ENCODE data around the gene PIP4K2A.

PIP4K2A gene

GRCh38 chr10:22610610-22611009, 103.8 kb downstream of the PIP4K2A start:
- 51 to 94% methylated on average over 2 to 4 of the region's 5 CpGs for WGBS, 2 experiments (ENCODE audit: insufficient coverage in 2 of 2)
- H3K27ac ChIP-seq (ENCODE audit: low read depth, low read length, severe bottlenecking) = no peak overlapping the region
- H3K4me3 ChIP-seq (ENCODE audit: extremely low read depth, insufficient read depth, low read length, poor library complexity, severe bottlenecking) = no peak overlapping the region
- peaks cover 38% of the 10 kb centered on the region for H3K4me1 ChIP-seq (ENCODE audit: control insufficient read depth, insufficient read depth, low read length, poor library complexity, severe bottlenecking)
- no peaks in the 10 kb centered on the region for H3K9me3 ChIP-seq (ENCODE audit: control insufficient read depth, low read length)
- peaks cover 26% of the 10 kb centered on the region for H3K36me3 ChIP-seq (ENCODE audit: control insufficient read depth, insufficient read depth, low read length)

GRCh38 chr10:22609719-22610465, 104.5 kb downstream of the PIP4K2A start:
- Histone ChIP-seq H3K4me3 (ENCODE audit: extremely low read depth, insufficient read depth, low read length, poor library complexity, severe bottlenecking) (no peak overlapping the region), H3K9me3 (ENCODE audit: control insufficient read depth, low read length) (no peaks in the 10 kb centered on the region), H3K36me3 (ENCODE audit: control insufficient read depth, insufficient read depth, low read length) (peaks cover 26% of the 10 kb centered on the region), H3K27ac (ENCODE audit: low read depth, low read length, severe bottlenecking) (no peak overlapping the region), H3K4me1 (ENCODE audit: control insufficient read depth, insufficient read depth, low read length, poor library complexity, severe bottlenecking) (peaks cover 37% of the 10 kb centered on the region)
- WGBS, 2 experiments (ENCODE audit: insufficient coverage in 2 of 2) = 88 to 100% methylated on average over 1 of the region's 6 CpGs

- H3K4me3 ChIP-seq (ENCODE audit: extremely low read depth, insufficient read depth, low read length, poor library complexity, severe bottlenecking) = no peak overlapping the region
- H3K9me3 ChIP-seq (ENCODE audit: control insufficient read depth, low read length) = no peaks in the 10 kb centered on the region
- peaks cover 26% of the 10 kb centered on the region for H3K36me3 ChIP-seq (ENCODE audit: control insufficient read depth, insufficient read depth, low read length)
- H3K27ac ChIP-seq (ENCODE audit: low read depth, low read length, severe bottlenecking) = no peak overlapping the region
- WGBS, 2 experiments (ENCODE audit: insufficient coverage in 2 of 2) = 86% methylated on average over 1 of the region's 2 CpGs; no CpG with 5 or more reads in 1 of the 2 experiments
- peaks cover 39% of the 10 kb centered on the region for H3K4me1 ChIP-seq (ENCODE audit: control insufficient read depth, insufficient read depth, low read length, poor library complexity, severe bottlenecking)
These were observed 105.1 kb downstream of the PIP4K2A start for GRCh38 chr10:22609251-22609650.

DNA sequence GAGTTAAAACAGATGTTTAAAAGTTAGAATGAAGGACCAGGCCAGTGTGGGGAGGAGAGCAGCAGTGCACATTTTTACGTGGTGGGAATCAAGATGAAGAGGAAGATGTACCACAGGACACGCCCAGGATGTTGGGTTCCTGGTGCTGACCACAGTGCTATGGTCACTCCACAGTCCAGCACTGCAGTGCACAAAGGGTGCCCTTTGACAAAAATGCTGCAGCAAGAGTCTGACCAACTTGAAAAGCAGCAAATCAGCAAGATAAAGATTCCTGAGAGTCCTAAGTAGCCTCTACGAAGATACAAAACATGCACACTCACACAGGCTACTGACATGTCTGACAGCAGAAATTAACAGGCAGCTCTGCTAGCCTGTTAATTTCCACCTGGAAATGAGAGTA, 107.1 kb downstream of the PIP4K2A start:
- Histone ChIP-seq H3K4me1 (ENCODE audit: control insufficient read depth, insufficient read depth, low read length, poor library complexity, severe bottlenecking) (peaks cover 30% of the 10 kb centered on the region), H3K9me3 (ENCODE audit: control insufficient read depth, low read length) (no peaks in the 10 kb centered on the region), H3K4me3 (ENCODE audit: extremely low read depth, insufficient read depth, low read length, poor library complexity, severe bottlenecking) (no peak overlapping the region), H3K36me3 (ENCODE audit: control insufficient read depth, insufficient read depth, low read length) (peaks cover 35% of the 10 kb centered on the region), H3K27ac (ENCODE audit: low read depth, low read length, severe bottlenecking) (no peak overlapping the region)
- 63 to 94% methylated on average over 2 to 3 of the region's 3 CpGs for WGBS, 2 experiments (ENCODE audit: insufficient coverage in 2 of 2)

- Histone ChIP-seq H3K27ac (ENCODE audit: low read depth, low read length, severe bottlenecking) (no peak overlapping the region), H3K4me3 (ENCODE audit: extremely low read depth, insufficient read depth, low read length, poor library complexity, severe bottlenecking) (no peak overlapping the region), H3K36me3 (ENCODE audit: control insufficient read depth, insufficient read depth, low read length) (peaks cover 43% of the 10 kb centered on the region), H3K9me3 (ENCODE audit: control insufficient read depth, low read length) (no peaks in the 10 kb centered on the region), H3K4me1 (ENCODE audit: control insufficient read depth, insufficient read depth, low read length, poor library complexity, severe bottlenecking) (peaks cover 30% of the 10 kb centered on the region)
- 94 to 96% methylated on average over 3 to 5 of the region's 6 CpGs for WGBS, 2 experiments (ENCODE audit: insufficient coverage in 2 of 2)
These were observed 108.2 kb downstream of the PIP4K2A start for GRCh38 chr10:22606164-22606614.

GRCh38 chr10:22605168-22605567, 109.2 kb downstream of the PIP4K2A start:
- no peaks in the 10 kb centered on the region for H3K9me3 ChIP-seq (ENCODE audit: control insufficient read depth, low read length)
- 60 to 73% methylated on average over 1 to 2 of the region's 4 CpGs for WGBS, 2 experiments (ENCODE audit: insufficient coverage in 2 of 2)
- H3K36me3 ChIP-seq (ENCODE audit: control insufficient read depth, insufficient read depth, low read length) = peaks cover 42% of the 10 kb centered on the region
- no peak overlapping the region for H3K4me3 ChIP-seq (ENCODE audit: extremely low read depth, insufficient read depth, low read length, poor library complexity, severe bottlenecking)
- peak overlapping the region; percentile 61 for H3K27ac ChIP-seq (ENCODE audit: low read depth, low read length, severe bottlenecking)
- H3K4me1 ChIP-seq (ENCODE audit: control insufficient read depth, insufficient read depth, low read length, poor library complexity, severe bottlenecking) = peaks cover 30% of the 10 kb centered on the region

- H3K4me1 ChIP-seq (ENCODE audit: control insufficient read depth, insufficient read depth, low read length, poor library complexity, severe bottlenecking) = peaks cover 30% of the 10 kb centered on the region
- no peaks in the 10 kb centered on the region for H3K9me3 ChIP-seq (ENCODE audit: control insufficient read depth, low read length)
- 87 to 95% methylated on average over 9 to 12 of the region's 15 CpGs for WGBS, 2 experiments (ENCODE audit: insufficient coverage in 2 of 2)
- H3K36me3 ChIP-seq (ENCODE audit: control insufficient read depth, insufficient read depth, low read length) = peaks cover 36% of the 10 kb centered on the region
- H3K4me3 ChIP-seq (ENCODE audit: extremely low read depth, insufficient read depth, low read length, poor library complexity, severe bottlenecking) = no peak overlapping the region
- H3K27ac ChIP-seq (ENCODE audit: low read depth, low read length, severe bottlenecking) = peak overlapping the region; percentile 61
These were observed 109.8 kb downstream of the PIP4K2A start for GRCh38 chr10:22604344-22605126.

DNA sequence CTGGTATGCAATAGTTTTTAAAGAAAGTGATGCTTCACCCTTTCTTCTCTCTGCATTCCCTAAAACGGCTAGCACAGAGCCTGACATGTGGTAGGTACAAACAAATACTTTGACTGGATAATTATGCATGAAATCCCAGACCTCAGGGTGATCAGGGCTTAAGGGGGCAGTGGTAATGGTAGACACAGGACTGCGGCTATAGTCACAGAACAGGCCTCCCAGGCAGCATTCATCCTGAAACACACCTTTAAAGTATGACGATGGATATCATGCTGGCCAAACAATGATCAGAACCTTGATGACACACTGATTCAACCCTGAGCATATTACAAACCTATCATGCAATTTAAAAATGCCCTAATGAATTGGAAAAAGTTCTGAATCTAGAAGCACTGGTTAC, 110.8 kb downstream of the PIP4K2A start:
- H3K9me3 ChIP-seq (ENCODE audit: control insufficient read depth, low read length) = no peaks in the 10 kb centered on the region
- H3K36me3 ChIP-seq (ENCODE audit: control insufficient read depth, insufficient read depth, low read length) = peaks cover 26% of the 10 kb centered on the region
- 90 to 93% methylated on average over 2 to 3 of the region's 3 CpGs for WGBS, 2 experiments (ENCODE audit: insufficient coverage in 2 of 2)
- H3K4me3 ChIP-seq (ENCODE audit: extremely low read depth, insufficient read depth, low read length, poor library complexity, severe bottlenecking) = no peak overlapping the region
- H3K27ac ChIP-seq (ENCODE audit: low read depth, low read length, severe bottlenecking) = no peak overlapping the region
- peaks cover 32% of the 10 kb centered on the region for H3K4me1 ChIP-seq (ENCODE audit: control insufficient read depth, insufficient read depth, low read length, poor library complexity, severe bottlenecking)

DNA sequence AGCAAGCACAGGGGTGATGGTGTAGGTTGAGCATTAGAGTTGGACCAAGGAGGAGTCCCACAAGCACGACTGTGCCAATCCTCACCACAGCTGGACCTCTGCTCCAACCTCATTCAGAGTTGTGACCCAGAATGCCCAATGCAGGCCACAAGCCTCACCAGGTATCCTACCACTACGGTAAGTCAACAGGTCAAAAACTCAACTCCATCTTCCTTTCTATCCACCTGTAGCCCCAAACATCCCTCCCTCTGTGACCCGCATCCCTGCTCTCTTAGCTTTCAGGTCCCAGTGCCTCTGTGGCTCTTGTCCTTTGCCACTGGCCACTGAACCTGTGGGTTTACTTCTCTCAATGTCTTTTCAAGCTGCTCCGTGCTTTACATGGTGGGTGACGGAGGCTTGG, 112.8 kb downstream of the PIP4K2A start:
- peaks cover 42% of the 10 kb centered on the region for H3K4me1 ChIP-seq (ENCODE audit: control insufficient read depth, insufficient read depth, low read length, poor library complexity, severe bottlenecking)
- H3K4me3 ChIP-seq (ENCODE audit: extremely low read depth, insufficient read depth, low read length, poor library complexity, severe bottlenecking) = no peak overlapping the region
- H3K36me3 ChIP-seq (ENCODE audit: control insufficient read depth, insufficient read depth, low read length) = peaks cover 23% of the 10 kb centered on the region
- H3K9me3 ChIP-seq (ENCODE audit: control insufficient read depth, low read length) = no peaks in the 10 kb centered on the region
- H3K27ac ChIP-seq (ENCODE audit: low read depth, low read length, severe bottlenecking) = no peak overlapping the region
- 97 to 100% methylated on average over 4 of the region's 5 CpGs for whole genome bisulfite sequencing, 2 experiments (ENCODE audit: insufficient coverage in 2 of 2)

- H3K4me1 ChIP-seq (ENCODE audit: control insufficient read depth, insufficient read depth, low read length, poor library complexity, severe bottlenecking) = peaks cover 27% of the 10 kb centered on the region
- H3K36me3 ChIP-seq (ENCODE audit: control insufficient read depth, insufficient read depth, low read length) = peaks cover 35% of the 10 kb centered on the region
- H3K4me3 ChIP-seq (ENCODE audit: extremely low read depth, insufficient read depth, low read length, poor library complexity, severe bottlenecking) = no peak overlapping the region
- 84% methylated on average over 4 of the region's 11 CpGs; no CpG with 5 or more reads in 1 of the 2 experiments for WGBS, 2 experiments (ENCODE audit: insufficient coverage in 2 of 2)
- H3K27ac ChIP-seq (ENCODE audit: low read depth, low read length, severe bottlenecking) = peak overlapping the region; percentile 26
- no peaks in the 10 kb centered on the region for H3K9me3 ChIP-seq (ENCODE audit: control insufficient read depth, low read length)
These were observed 114.6 kb downstream of the PIP4K2A start for GRCh38 chr10:22599636-22600228.

Data from mesodermal cell (in vitro differentiated cells).